GM12801 (cell line): ENCODE measurements around the gene CSRP3.

ENCODE experiments used
- TF ChIP-seq, protein P1 (sequence below): IDR thresholded peaks from one replicate; pipeline ENCODE4 v1.5.1; 2011; ENCODE audit warnings: control low read depth; ENCODE audit not compliant: insufficient read length; ENCODE audit errors: extremely low read depth

CSRP3 gene

DNA sequence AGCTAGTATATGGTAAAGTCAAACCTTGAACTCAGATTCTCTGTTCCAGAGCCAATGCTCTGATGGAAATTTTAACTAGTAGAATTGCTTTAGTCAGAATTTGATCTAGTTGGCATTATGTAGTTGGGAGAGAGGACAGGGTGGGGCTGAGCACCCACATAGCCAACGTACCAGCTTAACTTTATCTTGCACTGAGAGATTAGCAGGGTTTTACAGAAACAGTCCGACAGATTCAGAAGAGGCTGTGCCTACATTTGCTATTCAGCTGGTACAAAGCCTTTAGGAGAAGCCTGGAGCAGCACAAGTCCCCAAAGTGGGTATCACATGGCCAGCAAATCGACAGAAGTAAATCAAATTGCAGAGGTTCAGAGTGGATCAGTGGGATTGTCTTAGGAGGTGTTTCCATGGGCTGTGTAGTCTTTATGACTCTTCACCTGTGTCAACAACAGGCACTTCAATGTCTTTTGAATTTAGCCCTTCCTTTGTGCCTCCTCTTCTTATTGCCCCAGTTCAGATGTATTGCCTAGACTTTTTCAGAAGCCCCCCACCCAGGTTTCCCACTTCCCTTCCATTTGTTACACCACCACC lies 7.3 kb upstream of the CSRP3 start:
- TF ChIP-seq, protein P1, sequence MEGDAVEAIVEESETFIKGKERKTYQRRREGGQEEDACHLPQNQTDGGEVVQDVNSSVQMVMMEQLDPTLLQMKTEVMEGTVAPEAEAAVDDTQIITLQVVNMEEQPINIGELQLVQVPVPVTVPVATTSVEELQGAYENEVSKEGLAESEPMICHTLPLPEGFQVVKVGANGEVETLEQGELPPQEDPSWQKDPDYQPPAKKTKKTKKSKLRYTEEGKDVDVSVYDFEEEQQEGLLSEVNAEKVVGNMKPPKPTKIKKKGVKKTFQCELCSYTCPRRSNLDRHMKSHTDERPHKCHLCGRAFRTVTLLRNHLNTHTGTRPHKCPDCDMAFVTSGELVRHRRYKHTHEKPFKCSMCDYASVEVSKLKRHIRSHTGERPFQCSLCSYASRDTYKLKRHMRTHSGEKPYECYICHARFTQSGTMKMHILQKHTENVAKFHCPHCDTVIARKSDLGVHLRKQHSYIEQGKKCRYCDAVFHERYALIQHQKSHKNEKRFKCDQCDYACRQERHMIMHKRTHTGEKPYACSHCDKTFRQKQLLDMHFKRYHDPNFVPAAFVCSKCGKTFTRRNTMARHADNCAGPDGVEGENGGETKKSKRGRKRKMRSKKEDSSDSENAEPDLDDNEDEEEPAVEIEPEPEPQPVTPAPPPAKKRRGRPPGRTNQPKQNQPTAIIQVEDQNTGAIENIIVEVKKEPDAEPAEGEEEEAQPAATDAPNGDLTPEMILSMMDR: no peak

DNA sequence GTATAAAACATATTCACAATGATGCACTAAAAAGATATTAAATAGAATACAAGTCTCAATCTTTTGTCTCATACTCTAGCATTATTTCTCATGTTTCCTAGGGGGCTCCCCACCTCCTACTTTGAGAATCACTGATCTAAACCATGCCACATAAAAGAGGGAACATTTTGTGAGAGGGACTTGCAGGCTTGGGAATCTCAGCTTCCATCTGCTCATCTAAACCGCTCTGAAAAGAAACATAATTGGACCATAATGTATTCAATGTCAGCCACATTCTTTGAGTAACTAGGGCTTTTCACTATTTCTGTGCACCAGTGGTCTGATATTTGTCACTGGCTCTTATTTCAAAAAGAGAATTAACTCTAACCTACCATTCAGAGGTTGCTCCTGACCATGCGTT lies 6.4 kb upstream of the CSRP3 start:
- TF ChIP-seq, protein P1: no peak

DNA sequence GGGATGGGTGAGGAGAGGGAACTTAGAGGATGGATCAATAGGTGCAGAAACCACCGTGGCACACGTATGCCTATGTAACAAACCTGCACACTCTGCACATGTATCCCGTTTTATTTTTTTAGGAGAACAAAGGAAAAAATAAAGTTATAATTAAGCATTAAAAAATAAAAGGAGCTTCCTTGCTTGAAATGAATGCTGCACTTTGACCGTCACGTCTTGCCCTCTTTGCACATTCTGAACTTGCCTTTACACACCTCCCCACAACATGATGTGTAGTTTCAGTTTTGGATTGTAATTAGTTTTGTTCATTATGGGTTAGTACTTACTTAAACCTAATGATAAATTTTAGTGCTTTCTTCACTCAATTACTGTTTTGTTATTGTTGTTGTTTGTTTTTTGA lies 3.1 kb upstream of the CSRP3 start:
- TF ChIP-seq, protein P1: no peak

DNA sequence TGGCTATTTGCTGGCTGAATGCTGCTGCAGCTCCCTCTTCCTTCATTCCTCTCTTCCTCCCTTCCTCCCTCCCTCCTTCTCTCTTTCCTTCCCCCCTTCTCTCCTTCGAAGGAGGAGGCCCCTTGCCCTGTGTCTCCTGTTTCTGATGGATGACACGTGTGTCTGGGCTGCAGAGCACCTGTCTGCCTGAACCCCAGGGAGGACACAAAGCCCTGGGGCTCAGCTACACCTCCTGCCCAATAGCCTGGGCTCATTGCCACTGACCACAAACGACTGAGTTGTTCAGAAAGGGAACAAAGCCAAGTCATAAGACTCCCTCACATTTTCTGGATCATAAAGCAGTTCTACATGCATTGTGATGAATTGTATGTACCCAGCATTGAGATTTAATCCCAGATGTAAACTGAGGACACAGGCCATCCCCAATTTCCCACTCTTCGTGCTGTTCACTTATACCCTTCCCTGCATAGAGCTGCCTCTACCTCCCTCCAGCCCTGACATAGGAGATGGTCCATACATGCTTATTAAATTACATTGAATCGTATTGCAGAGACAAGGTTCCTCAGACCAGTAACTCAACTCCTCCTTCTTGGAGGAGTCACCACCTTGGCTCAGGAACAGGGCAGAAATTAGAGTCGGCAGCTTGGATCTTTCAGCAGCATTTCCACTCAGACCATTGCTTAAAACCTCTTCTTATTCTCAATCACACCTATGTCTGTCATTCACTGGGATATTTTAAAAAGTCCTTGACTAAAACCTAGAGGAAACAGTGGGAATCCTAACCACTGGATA lies 1.2 kb downstream of the CSRP3 start:
- TF ChIP-seq, protein P1: no peak

DNA sequence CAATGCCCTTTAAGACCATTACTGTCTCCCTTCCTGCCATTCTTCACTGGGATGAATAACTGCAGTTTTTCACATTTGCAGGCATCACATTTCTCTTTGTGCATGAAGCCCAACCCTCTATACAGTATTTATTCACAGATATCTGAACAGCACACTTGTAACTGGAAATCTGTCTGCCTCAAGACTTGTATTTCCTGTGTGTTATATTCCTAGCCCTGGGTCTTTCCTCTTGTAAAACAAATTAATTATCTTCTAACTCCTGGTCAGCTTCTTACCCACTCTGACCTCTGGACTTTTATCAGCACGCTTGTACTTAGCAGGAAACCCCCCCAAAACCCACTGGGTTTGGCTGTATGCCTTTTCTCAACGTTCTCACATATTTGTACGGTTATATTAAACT lies 2.0 kb downstream of the CSRP3 start:
- TF ChIP-seq, protein P1: no peak

DNA sequence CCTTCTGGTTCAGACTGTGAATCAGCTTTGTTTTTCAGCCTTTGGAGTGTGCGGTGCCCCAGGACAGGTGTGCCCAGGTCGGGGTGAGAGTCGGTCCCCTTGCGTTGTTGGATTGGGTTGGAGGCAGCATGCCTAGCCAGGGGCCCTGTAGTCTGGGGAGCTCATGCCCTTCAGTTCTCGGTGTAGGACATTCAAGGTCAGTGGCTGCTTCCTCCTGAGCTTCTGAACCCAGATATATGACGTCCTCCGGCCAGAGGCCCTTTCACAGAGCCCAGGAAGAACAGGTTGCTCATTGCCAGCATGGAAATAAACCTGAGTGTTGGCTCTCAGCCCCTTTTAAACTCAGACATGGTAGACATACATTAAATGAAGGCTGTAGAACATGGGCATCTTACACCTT lies 2.7 kb downstream of the CSRP3 start:
- TF ChIP-seq, protein P1: no peak

DNA sequence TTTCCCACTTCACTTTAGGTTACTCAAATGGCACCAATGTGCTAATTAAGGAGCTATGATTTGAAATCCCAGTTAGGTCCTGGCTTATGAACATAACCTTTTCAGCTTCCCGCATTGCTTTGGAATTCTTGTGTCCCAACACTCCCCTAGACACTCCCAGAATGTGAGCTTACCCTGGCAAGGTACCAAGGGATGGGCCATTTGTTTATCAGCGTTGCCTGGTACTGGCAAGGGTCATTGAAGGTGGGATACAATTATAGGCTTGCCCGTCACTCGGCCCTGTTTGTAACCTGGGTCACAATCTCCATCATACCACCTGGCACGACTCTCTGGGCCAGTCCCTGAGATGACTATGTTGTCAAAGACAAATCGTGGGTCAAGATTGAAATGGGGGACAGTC lies 5.4 kb downstream of the CSRP3 start:
- TF ChIP-seq, protein P1: no peak
